Transverse colon (tissue), 4 donors: Measurements from ENCODE around the gene TENT5C. TPM values are rescaled to one million over a fixed set of nuclear protein-coding genes. Genes with fewer than 3 reads are reported as not detected.

Experiments
- DNase-seq: peaks from one replicate; pipeline ENCODE4 v3.0.0-alpha.2; 2019
- H3K27ac ChIP-seq, 4 donors: fragments of 200-600 bp; sonication (generic); 2 replicates each; pipeline ENCODE4 v1.5.1; 2016 to 2018; ENCODE audit warnings: inconsistent platforms in 4 of 4
- H3K27me3 ChIP-seq: fragments of 200-600 bp; sonication (generic); 2 replicates; pipeline ENCODE4 v1.5.1; 2017; ENCODE audit warnings: inconsistent platforms
- H3K36me3 ChIP-seq, 4 donors: fragments of 200-600 bp; sonication (generic); 2 replicates each; pipeline ENCODE4 v1.5.1; 2017 to 2019; ENCODE audit warnings: inconsistent platforms in 4 of 4
- H3K4me1 ChIP-seq, 4 donors: fragments of 200-600 bp; sonication (generic); 2 replicates each; pipeline ENCODE4 v1.5.1; 2017 to 2020; ENCODE audit warnings: inconsistent platforms in 4 of 4
- H3K4me3 ChIP-seq, 4 donors: fragments of 200-600 bp; sonication (generic); 1 replicate in 1 of 4; 2 replicates in 3 of 4; pipeline versions ENCODE4 v1.5.1 to v1.6.1; 2017 to 2019; ENCODE audit warnings: inconsistent platforms in 4 of 4
- H3K9me3 ChIP-seq, 2 donors: fragments of 200-600 bp; sonication (generic); 2 replicates each; pipeline ENCODE4 v1.5.1; 2017 to 2019; ENCODE audit warnings: inconsistent platforms in 2 of 2
- EP300 ChIP-seq: sonication (generic); formaldehyde crosslinking; IDR thresholded peaks from one replicate; pipeline ENCODE4 v1.6.1; 2017; ENCODE audit warnings: antibody characterized with exemption, low read depth
- POLR2A ChIP-seq: fragments of 450-650 bp; IDR thresholded peaks from one replicate; pipeline ENCODE4 v1.6.1; 2016; ENCODE audit warnings: antibody characterized with exemption, mild to moderate bottlenecking, moderate library complexity
- POLR2AphosphoS5 ChIP-seq, 3 donors: sonication (generic); formaldehyde crosslinking; IDR thresholded peaks; one replicate each; pipeline ENCODE4 v1.6.1; 2016; ENCODE audit warnings: antibody characterized with exemption in 3 of 3
- WGBS, 2 donors: methylation state at CpG; one replicate each; pipeline ENCODE4 v1.1.5; 2018; ENCODE audit warnings: low coverage in 1 of 2; 5-methylcytosine and 5-hydroxymethylcytosine counted together
- in situ Hi-C, 4 donors: fragments of 200-750 bp; cut with MboI; loops; one replicate each; pipeline versions ENCODE4 v1.15.0 to v1.15.1; 2017; ENCODE audit warnings: low sequenced_read_pairs in 3 of 4, low pct_ligation_motif_present in 1 of 4, low pct_unique_long_range_greater_than_20kb in 1 of 4
- intact Hi-C: fragments of 100-400 bp; cut with DNase I; formaldehyde crosslinking; loops from one replicate; pipeline ENCODE4 v1.15.1; 2023; ENCODE audit warnings: low total_unique reads
- total RNA-seq, 4 donors: library from RNA; depleted of rRNA; stranded (reverse); fragments of >200 nt; gene quantifications; one replicate each; pipeline ENCODE4 v1.1.0, GENCODE V29; 2016
- TF ChIP-seq, protein P1 (sequence below), 5 experiments: fragments of 200-600 bp in 3 of 5; fragments of 450-650 bp in 2 of 5; sonication (generic) in 3 of 5; IDR thresholded peaks; 1 replicate in 2 of 5; 2 replicates in 3 of 5; pipeline ENCODE4 v1.5.1; 2016 to 2017; ENCODE audit warnings: antibody characterized with exemption in 5 of 5, inconsistent platforms in 3 of 5, mild to moderate bottlenecking in 2 of 5, moderate library complexity in 1 of 5

Gene TENT5C
- total RNA-seq, 4 donors from 2014 or later, result 3.4 to 30.8 (median 18.1) TPM

GRCh38 chr1:117657031-117657430, 51.2 kb downstream of the TENT5C start:
- in situ Hi-C loops, result no loop called here
- 17 to 63% methylated on average over 1 to 3 of the region's 3 CpGs for WGBS, 2 donors
- intact Hi-C loops, result no loop called here

DNA sequence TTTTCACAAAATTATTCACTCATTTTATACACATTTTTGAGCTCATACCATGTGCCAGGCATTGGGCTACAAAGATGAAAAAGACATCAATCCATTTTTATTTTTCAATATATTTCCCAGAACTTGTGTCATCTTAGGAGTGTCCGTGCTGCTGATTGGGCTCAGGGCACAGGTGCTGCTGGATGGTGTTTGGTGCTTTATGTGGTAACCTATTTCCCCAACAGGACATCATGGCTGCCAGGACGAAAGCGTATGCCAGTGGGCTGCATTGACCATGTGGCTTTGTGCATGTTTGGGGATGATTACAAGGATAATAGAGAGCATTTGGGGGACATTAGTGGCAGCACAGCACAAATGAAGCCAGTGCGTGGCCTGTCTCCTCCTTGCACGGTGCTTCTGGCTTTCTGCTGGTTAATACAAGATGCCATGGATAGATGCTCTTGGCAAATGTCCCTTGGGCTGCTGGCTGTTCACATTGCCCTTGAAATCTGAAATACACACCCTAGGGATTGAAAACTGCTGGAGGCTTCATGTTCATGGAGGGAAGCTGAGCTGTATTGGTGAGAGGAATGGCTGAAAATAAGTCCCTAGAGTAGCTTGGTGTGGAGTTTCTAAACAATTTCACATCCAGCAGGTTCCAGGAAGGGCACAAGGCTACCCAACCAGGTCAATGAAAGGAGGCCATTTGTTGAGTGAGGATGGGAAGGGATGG, 52.3 kb downstream of the TENT5C start:
- WGBS, 2 donors, result 90 to 100% methylated on average over 1 to 5 of the region's 5 CpGs
- no peaks in the 10 kb centered on the region for H3K27me3 ChIP-seq
- TF ChIP-seq, protein P1, sequence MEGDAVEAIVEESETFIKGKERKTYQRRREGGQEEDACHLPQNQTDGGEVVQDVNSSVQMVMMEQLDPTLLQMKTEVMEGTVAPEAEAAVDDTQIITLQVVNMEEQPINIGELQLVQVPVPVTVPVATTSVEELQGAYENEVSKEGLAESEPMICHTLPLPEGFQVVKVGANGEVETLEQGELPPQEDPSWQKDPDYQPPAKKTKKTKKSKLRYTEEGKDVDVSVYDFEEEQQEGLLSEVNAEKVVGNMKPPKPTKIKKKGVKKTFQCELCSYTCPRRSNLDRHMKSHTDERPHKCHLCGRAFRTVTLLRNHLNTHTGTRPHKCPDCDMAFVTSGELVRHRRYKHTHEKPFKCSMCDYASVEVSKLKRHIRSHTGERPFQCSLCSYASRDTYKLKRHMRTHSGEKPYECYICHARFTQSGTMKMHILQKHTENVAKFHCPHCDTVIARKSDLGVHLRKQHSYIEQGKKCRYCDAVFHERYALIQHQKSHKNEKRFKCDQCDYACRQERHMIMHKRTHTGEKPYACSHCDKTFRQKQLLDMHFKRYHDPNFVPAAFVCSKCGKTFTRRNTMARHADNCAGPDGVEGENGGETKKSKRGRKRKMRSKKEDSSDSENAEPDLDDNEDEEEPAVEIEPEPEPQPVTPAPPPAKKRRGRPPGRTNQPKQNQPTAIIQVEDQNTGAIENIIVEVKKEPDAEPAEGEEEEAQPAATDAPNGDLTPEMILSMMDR (IDR thresholded peaks at IDR 0.05), result no peak
- TF ChIP-seq EP300, result no peak
- no peak for TF ChIP-seq POLR2AphosphoS5 (IDR thresholded peaks at IDR 0.05)
- TF ChIP-seq POLR2A, result no peak
- no peaks in the 10 kb centered on the region for H3K9me3 ChIP-seq
- H3K4me1 ChIP-seq, result peaks cover 0 to 13% (median 6%) of the 10 kb centered on the region in 4 donors
- in situ Hi-C loops (no loop called here), intact Hi-C loops (no loop called here)
- no peak for DNase-seq
- H3K36me3 ChIP-seq, result no peaks in the 10 kb centered on the region
- H3K27ac ChIP-seq, result peak overlapping the region in 3 of 4 donors; percentile 7 to 79 (median 34)
- no peak overlapping the region for H3K4me3 ChIP-seq

More at GRCh38 chr1:117657031-117657430, 51.2 kb downstream of the TENT5C start:
- H3K4me1 ChIP-seq, result peaks cover 0 to 8% (median 4%) of the 10 kb centered on the region in 4 donors
- no peaks in the 10 kb centered on the region for H3K9me3 ChIP-seq
- peak overlapping the region in 2 of 4 donors; percentile 58 to 71 for H3K27ac ChIP-seq
- no peak for DNase-seq
- H3K4me3 ChIP-seq, result no peak overlapping the region
- no peaks in the 10 kb centered on the region for H3K36me3 ChIP-seq
- TF ChIP-seq POLR2A (no peak), POLR2AphosphoS5 (IDR thresholded peaks at IDR 0.05) (no peak), EP300 (no peak)
- TF ChIP-seq, protein P1 (IDR thresholded peaks at IDR 0.05), result no peak
- no peaks in the 10 kb centered on the region for H3K27me3 ChIP-seq

DNA sequence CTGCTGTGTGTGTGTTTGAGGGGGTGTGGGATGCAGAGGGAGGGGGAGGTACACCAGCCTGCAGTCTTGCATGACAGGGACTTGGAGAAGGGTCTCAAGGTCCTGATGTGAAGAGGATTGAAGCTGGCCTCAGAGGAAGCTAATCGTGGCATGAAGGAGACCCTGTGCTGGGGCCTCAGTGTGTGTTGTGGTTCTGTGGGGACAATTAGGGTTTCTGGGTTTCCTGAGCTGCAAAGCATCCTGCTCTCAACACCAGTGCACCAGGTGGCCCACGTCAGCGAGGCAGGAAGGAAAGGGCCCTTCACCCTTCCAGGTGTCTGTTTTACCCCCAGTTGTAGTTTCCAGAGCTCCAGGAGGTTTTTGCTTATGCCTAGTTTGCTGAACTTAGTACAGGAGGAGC, 52.8 kb downstream of the TENT5C start:
- Histone ChIP-seq H3K27ac (peak overlapping the region in 3 of 4 donors; percentile 7 to 79 (median 34)), H3K9me3 (no peaks in the 10 kb centered on the region), H3K27me3 (no peaks in the 10 kb centered on the region), H3K36me3 (no peaks in the 10 kb centered on the region), H3K4me3 (no peak overlapping the region), H3K4me1 (peaks cover 0 to 14% (median 11%) of the 10 kb centered on the region in 4 donors)
- 87% methylated on average over 3 of the region's 3 CpGs; no CpG with 5 or more reads in 1 of the 2 donors for WGBS, 2 donors
- in situ Hi-C loops (no loop called here), intact Hi-C loops (no loop called here)
- peak; percentile 79 for DNase-seq
- TF ChIP-seq POLR2AphosphoS5 (IDR thresholded peaks at IDR 0.05), result peak in 1 of 3 donors; percentile 49
- no peak for TF ChIP-seq EP300
- no peak for TF ChIP-seq POLR2A
- TF ChIP-seq, protein P1 (IDR thresholded peaks at IDR 0.05), result no peak

GRCh38 chr1:117659550-117660270, 53.9 kb downstream of the TENT5C start:
- Histone ChIP-seq H3K4me1 (peaks cover 0 to 16% (median 12%) of the 10 kb centered on the region in 4 donors), H3K36me3 (no peaks in the 10 kb centered on the region), H3K27ac (peak overlapping the region in 2 of 4 donors; percentile 34 to 79), H3K9me3 (no peaks in the 10 kb centered on the region), H3K4me3 (no peak overlapping the region), H3K27me3 (no peaks in the 10 kb centered on the region)
- no peak for TF ChIP-seq POLR2A
- TF ChIP-seq POLR2AphosphoS5 (IDR thresholded peaks at IDR 0.05), result no peak
- TF ChIP-seq EP300, result no peak
- TF ChIP-seq, protein P1 (IDR thresholded peaks at IDR 0.05), result no peak
- in situ Hi-C loops, result no loop called here
- 59 to 68% methylated on average over 2 to 6 of the region's 6 CpGs for WGBS, 2 donors
- no peak for DNase-seq
- intact Hi-C loops, result no loop called here
